Posterior vena cava (tissue), 2 donors: ENCODE measurements around the gene ZNF562. TPM values are rescaled to one million over a fixed set of nuclear protein-coding genes. Genes with fewer than 3 reads are reported as not detected.
"Not testable (repeated sequence)": the region's sequence is repeated elsewhere in the genome, so short reads cannot be mapped to it uniquely, and the experiment has no call there.

Experiments
- DNase-seq: peaks from one replicate; pipeline ENCODE4 v3.0.0-alpha.2; 2020; ENCODE audit warnings: low spot score
- intact Hi-C, 2 donors: fragments of 100-400 bp; cut with DNase I; formaldehyde crosslinking; loops; one replicate each; pipeline versions ENCODE4 v1.14.1 to v1.14.2; 2022 to 2023
- long read RNA-seq, 2 donors: library from polyadenylated mRNA; unstranded; transcript quantifications; one replicate each; pipeline ENCODE4 v2.0.0, GENCODE V29; 2020 to 2021
- total RNA-seq, 2 donors: library from RNA; stranded (reverse); fragmentation: NEBNext Ultra II Directional; extraction: Animal tissue kit (Norgen Biotek cat#: 25700); gene quantifications; one replicate each; pipeline ENCODE4 v1.2.1, GENCODE V29; 2021
- donor health status: DM: yes; HTN: yes; CAD: no.
- donor health status: DM: yes; HTN: yes; CAD: no.

The ZNF562 gene
- 10 to 100 TPM; 26.4 to 33.2 TPM for total RNA-seq
- long read RNA-seq, donor 1, partial matches to known transcripts, result 0 of 4 reads
- long read RNA-seq, donor 1, other reads (novel, unspliced or antisense), result 3 of 4 reads
- long read RNA-seq, donor 2, partial matches to known transcripts, result 0 of 9 reads
- long read RNA-seq, donor 2, other reads (novel, unspliced or antisense), result 7 of 9 reads

GRCh38 chr19:9674663-9675357 is at the start of gene ZNF562:
Gene ZNF562, minus strand, starts transcription at chr19:9675100. Its CDS starts 14,356 bp downstream, at chr19:9660744.
- DNase-seq, result peak; percentile 97
- intact Hi-C loops, result no loop called here

DNA sequence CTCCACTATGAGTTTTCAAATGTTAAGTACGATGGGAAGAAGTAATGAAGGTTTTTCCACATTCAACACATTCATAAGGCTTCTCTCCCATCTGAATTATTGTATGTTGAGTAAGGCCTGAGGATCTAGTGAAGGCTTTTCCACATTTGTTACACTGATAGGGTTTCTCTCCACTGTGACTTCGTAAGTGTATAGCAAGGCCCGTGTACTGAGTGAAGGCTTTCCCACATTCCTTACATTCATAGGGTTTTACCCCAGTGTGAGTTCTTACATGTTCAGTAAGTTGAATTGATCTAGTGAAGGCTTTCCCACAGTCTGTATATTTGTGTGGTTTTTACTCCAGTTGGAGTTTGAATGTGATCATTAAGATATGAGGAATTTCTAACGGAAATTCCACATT is 49.3 kb upstream of the ZNF562 start:
- intact Hi-C loops, result no loop called here

GRCh38 chr19:9721861-9722260 is 47.0 kb upstream of the ZNF562 start:
- DNase-seq, result no peak
- intact Hi-C loops, result no loop called here

More for the DNA sequence above, 49.3 kb upstream of the ZNF562 start:
- no peak for DNase-seq

GRCh38 chr19:9720541-9720940 is 45.6 kb upstream of the ZNF562 start:
- intact Hi-C loops, result no loop called here
- no peak for DNase-seq

- no peak for DNase-seq
- intact Hi-C loops, result no loop called here
These were observed 36.9 kb upstream of the ZNF562 start for GRCh38 chr19:9711815-9712214.

GRCh38 chr19:9709305-9709704 is 34.4 kb upstream of the ZNF562 start:
- intact Hi-C loops, result no loop called here
- no peak for DNase-seq

DNA sequence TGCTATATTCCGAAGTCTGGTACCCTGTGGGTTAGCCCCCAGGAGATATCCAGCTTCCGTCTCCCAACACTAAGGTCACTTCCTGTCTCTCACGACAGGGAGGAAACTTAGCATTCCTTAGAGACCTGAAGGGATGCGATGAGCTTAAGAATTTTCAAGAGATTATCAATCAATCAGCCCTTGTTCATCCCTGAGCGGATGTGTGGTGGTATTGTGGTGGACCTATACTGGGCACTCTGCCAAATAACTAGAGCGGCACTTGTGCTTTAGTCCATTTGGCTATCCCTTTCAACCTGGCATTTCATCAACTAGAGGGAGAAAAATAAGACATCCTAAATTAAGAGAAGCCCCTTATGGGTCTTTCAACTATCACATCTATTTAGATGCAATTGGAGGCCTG is 30.9 kb upstream of the ZNF562 start:
- DNase-seq, result no peak
- intact Hi-C loops, result no loop called here

GRCh38 chr19:9702186-9702585 is 27.3 kb upstream of the ZNF562 start:
- no peak for DNase-seq
- intact Hi-C loops, result no loop called here

- intact Hi-C loops, result no loop called here
- DNase-seq, result no peak
These were observed 25.5 kb upstream of the ZNF562 start for GRCh38 chr19:9700229-9700981.

- intact Hi-C loops, DNase-seq: not testable (repeated sequence)
These were observed 15.4 kb upstream of the ZNF562 start for GRCh38 chr19:9690301-9690700.

DNA sequence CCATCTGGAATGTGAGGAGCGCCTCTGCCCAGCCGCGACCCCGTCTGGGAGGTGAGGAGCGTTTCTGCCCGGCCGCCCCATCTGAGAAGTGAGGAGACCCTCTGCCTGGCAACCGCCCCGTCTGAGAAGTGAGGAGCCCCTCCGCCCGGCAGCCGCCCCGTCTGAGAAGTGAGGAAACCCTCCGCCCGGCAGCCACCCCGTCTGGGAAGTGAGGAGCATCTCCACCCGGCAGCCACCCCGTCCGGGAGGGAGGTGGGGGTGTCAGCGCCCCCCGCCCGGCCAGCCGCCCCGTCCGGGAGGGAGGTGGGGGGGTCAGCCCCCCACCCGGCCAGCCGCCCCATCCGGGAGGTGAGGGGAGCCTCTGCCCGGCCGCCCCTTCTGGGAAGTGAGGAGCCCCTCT is 5.1 kb upstream of the ZNF562 start:
- intact Hi-C loops, DNase-seq: not testable (repeated sequence)

GRCh38 chr19:9675358-9675901 is 530 bp upstream of the ZNF562 start:
- DNase-seq, intact Hi-C loops: not testable (repeated sequence)

GRCh38 chr19:9673912-9674662 is 813 bp downstream of the ZNF562 start:
- intact Hi-C loops, result no loop called here
- no peak for DNase-seq

- intact Hi-C loops, result no loop called here
- DNase-seq, result no peak
These were observed 2.0 kb downstream of the ZNF562 start for GRCh38 chr19:9672893-9673292.

GRCh38 chr19:9671655-9672054 is 3.2 kb downstream of the ZNF562 start:
- intact Hi-C loops, result no loop called here
- DNase-seq, result no peak

DNA sequence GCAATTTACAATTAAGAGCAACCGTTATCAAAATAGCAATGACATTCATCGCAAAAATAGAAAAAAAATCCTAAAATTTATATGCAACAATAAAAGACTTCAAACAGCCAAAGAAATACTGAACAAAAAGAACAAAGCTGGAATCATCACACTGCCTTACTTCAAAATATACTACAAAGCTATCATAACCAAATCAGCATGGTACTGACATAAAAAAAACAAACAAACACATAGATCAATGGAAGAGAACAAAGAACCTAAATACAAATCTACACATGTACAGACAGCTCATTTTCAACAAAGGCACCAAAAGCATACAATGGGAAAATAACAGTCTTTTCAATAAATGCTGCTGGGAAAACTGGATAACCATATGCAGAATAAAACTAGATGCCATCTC is 6.4 kb downstream of the ZNF562 start:
- DNase-seq, result no peak
- intact Hi-C loops, result no loop called here

DNA sequence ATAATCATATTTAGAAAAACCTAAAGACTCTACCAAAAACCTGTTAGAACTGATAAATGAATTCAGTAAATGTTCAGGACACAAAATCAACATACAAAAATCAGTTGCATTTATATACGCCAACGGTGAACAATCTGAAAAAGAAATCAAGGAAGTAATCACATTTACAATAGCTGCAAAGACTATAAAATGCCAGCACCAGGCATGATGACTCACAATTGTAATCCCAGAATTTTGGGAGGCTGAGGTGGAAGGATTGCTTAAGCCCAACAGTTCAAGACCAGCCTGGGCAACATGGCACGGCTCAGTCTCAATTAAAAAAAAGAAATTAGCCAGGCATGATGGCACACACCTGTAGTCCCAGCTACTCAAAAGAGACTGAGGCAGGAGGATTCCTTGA is 7.0 kb downstream of the ZNF562 start:
- DNase-seq, result no peak
- intact Hi-C loops, result no loop called here

- no peak for DNase-seq
- intact Hi-C loops, result no loop called here
These were observed 16.1 kb downstream of the ZNF562 start for GRCh38 chr19:9658769-9659168.

GRCh38 chr19:9653066-9653555 is 21.8 kb downstream of the ZNF562 start:
- DNase-seq, intact Hi-C loops: not testable (repeated sequence)
